Progenitor cell of endocrine pancreas (in vitro differentiated cells): ENCODE measurements around the gene SETBP1. TPM values are rescaled to one million over a fixed set of nuclear protein-coding genes. Genes with fewer than 3 reads are reported as not detected.

Source experiments
- DNase-seq: peaks from one replicate; pipeline ENCODE4 v3.0.0; 2021; ENCODE audit warnings: low spot score; ENCODE audit not compliant: unreplicated experiment
- H3K27ac Mint-ChIP-seq: 2 replicates; pipeline ENCODE4 v1.8.0; 2021; ENCODE audit warnings: mild to moderate bottlenecking, moderate library complexity, mixed read lengths
- H3K27me3 Mint-ChIP-seq: 2 replicates; pipeline ENCODE4 v1.8.0; 2021; ENCODE audit warnings: mixed read lengths
- H3K36me3 Mint-ChIP-seq: 2 replicates; pipeline ENCODE4 v1.8.0; 2022; ENCODE audit warnings: mixed read lengths; ENCODE audit not compliant: insufficient read depth
- H3K4me1 Mint-ChIP-seq: 2 replicates; pipeline ENCODE4 v1.8.0; 2021; ENCODE audit warnings: low read depth, mixed read lengths
- H3K4me3 Mint-ChIP-seq: 2 replicates; pipeline ENCODE4 v1.8.0; 2021; ENCODE audit warnings: low read depth, mild to moderate bottlenecking, moderate library complexity, mixed read lengths
- H3K9me3 Mint-ChIP-seq: 2 replicates; pipeline ENCODE4 v1.8.0; 2021; ENCODE audit warnings: low read depth, mixed read lengths
- CTCF ChIP-seq: fragments of 200-600 bp; sonication (generic); IDR thresholded peaks from one replicate; pipeline ENCODE4 v1.5.0; 2021; ENCODE audit warnings: antibody characterized with exemption, mild to moderate bottlenecking; ENCODE audit not compliant: unreplicated experiment
- total RNA-seq: library from RNA; stranded (reverse); gene quantifications from 2 replicates; pipeline ENCODE4 v1.2.1, GENCODE V29; 2021

Gene SETBP1
- total RNA-seq, 1 donor from 2014 or later, result 30.8 TPM

DNA sequence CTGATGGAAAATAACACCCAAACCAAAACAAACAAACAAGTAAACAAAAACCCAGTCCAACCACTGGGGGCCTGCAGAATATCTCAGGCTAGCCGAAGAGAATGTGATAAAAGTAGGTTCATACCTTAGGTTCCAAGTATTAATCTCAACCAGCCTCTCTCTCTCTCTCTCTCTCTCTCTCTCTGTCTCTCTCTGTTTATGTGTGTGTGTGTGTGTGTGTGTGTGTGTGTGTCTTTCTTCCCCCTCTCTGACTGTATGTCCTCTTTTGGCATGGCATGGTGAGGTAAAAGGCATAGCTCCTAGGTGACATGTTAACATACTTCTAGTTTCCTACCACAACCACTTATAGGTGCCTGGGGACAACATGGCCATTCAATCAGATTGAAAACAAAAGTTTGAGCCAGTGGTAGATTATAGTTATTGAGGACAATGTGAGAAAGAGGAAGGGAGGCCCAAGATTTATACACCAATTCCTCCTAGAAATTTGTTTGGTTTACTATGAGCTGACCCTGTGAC, 93.0 kb downstream of the SETBP1 start:
- H3K36me3 Mint-ChIP-seq, result peaks cover 1% of the 10 kb centered on the region
- DNase-seq, result no peak
- peaks cover 51% of the 10 kb centered on the region for H3K4me1 Mint-ChIP-seq
- no peaks in the 10 kb centered on the region for H3K9me3 Mint-ChIP-seq
- H3K27me3 Mint-ChIP-seq, result no peaks in the 10 kb centered on the region
- no peak overlapping the region for H3K4me3 Mint-ChIP-seq
- TF ChIP-seq CTCF, result no peak
- no peak overlapping the region for H3K27ac Mint-ChIP-seq

GRCh38 chr18:44774191-44774590, 93.5 kb downstream of the SETBP1 start:
- peaks cover 56% of the 10 kb centered on the region for H3K4me1 Mint-ChIP-seq
- no peaks in the 10 kb centered on the region for H3K9me3 Mint-ChIP-seq

DNA sequence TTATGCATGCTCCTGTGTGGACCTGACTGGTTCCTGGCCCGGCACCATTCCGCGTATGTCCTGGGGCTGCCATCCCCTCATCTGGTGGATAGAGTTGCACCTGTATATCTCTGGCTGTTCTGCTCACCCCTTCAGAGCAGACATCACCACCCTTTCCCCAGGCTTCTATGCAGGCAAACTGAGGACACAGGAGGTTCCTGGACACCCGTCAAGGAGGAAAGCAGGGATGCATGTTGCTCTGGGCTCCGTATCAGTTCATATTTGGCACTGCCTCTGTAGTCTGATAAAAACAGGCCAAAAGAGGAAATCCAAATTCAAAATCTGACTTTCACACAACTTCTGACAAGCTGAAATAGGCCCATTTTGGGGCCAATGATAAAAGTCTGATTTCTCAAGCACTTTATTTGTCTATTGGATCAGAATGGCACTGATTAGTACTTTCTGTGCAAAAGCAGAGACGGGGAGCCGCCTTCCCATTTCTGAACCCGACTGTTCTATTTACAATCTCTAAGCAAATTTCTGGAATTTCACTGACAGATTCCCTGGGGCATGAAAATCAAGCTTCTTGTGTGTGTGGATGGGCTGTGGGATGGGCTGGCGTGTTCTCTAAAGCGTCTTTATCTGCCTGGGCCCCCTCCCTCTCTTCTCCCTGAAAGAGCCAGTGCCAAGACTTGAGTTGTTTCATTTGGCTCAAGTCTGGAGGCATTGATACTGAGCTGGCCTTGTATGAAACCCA, 96.9 kb downstream of the SETBP1 start:
- Mint-ChIP-seq H3K4me3 (no peak overlapping the region), H3K4me1 (peaks cover 57% of the 10 kb centered on the region), H3K9me3 (no peaks in the 10 kb centered on the region), H3K36me3 (no peaks in the 10 kb centered on the region), H3K27ac (peak overlapping the region; percentile 96), H3K27me3 (no peaks in the 10 kb centered on the region)
- DNase-seq, result no peak
- TF ChIP-seq CTCF, result no peak

More at GRCh38 chr18:44774191-44774590, 93.5 kb downstream of the SETBP1 start:
- no peaks in the 10 kb centered on the region for H3K36me3 Mint-ChIP-seq
- no peaks in the 10 kb centered on the region for H3K27me3 Mint-ChIP-seq
- no peak overlapping the region for H3K27ac Mint-ChIP-seq
- no peak for TF ChIP-seq CTCF
- DNase-seq, result no peak
- no peak overlapping the region for H3K4me3 Mint-ChIP-seq

DNA sequence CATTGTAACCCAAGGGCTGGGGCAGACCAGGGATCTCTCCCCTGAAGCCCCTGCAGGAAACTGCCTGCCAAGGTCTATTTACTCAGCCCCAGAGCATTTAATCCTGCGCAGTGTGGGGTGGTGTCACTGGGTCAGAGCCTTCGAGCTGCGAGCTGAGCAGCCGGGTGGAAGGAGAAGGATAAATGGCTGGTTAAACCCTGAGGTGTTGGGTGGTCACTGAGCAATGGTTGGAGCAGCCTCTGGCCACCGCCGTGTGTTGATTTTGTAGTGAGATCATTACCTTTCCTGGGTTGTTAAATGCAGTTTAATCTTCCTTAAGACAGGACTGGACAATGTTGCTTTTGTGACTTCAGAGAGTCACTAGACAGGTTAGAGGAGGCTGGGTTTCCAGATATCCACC, 98.1 kb downstream of the SETBP1 start:
- no peaks in the 10 kb centered on the region for H3K27me3 Mint-ChIP-seq
- peak overlapping the region; percentile 25 for H3K4me3 Mint-ChIP-seq
- no peaks in the 10 kb centered on the region for H3K36me3 Mint-ChIP-seq
- peak; percentile 12 for DNase-seq
- peaks cover 57% of the 10 kb centered on the region for H3K4me1 Mint-ChIP-seq
- H3K9me3 Mint-ChIP-seq, result no peaks in the 10 kb centered on the region
- no peak for TF ChIP-seq CTCF
- peak overlapping the region; percentile 96 for H3K27ac Mint-ChIP-seq

GRCh38 chr18:44779753-44780292, 99.1 kb downstream of the SETBP1 start:
- H3K27me3 Mint-ChIP-seq, result no peaks in the 10 kb centered on the region
- no peak for TF ChIP-seq CTCF
- peaks cover 58% of the 10 kb centered on the region for H3K4me1 Mint-ChIP-seq
- H3K36me3 Mint-ChIP-seq, result no peaks in the 10 kb centered on the region
- H3K27ac Mint-ChIP-seq, result peak overlapping the region; percentile 96
- no peak overlapping the region for H3K4me3 Mint-ChIP-seq
- no peak for DNase-seq
- no peaks in the 10 kb centered on the region for H3K9me3 Mint-ChIP-seq
